Activated CD4-positive, alpha-beta memory T cell treated with anti-CD3 and anti-CD28 coated beads, Interleukin-2, amount 10 ng/mL, durations not matched to agents 7 days and 5 days (primary cell): ENCODE data around the gene GPR17. TPM values are rescaled to one million over a fixed set of nuclear protein-coding genes. Genes with fewer than 3 reads are reported as not detected.

Source experiments
- CTCF ChIA-PET: fragments of 350-600 bp; sonication (Branson Sonifier 250); formaldehyde crosslinking; loops from one replicate; lab custom pipeline; 2021; ENCODE audit warnings: antibody characterized with exemption, inconsistent platforms; lab: Charles Lee
- POLR2A ChIA-PET: fragments of 350-600 bp; sonication (Branson Sonifier 250); formaldehyde crosslinking; loops from one replicate; lab custom pipeline; 2021; ENCODE audit warnings: antibody characterized with exemption; lab: Charles Lee
- DNase-seq: peaks from one replicate; pipeline ENCODE4 v3.0.0-alpha.2; 2020
- H3K27ac Mint-ChIP-seq: one replicate; pipeline ENCODE4 v1.8.0; 2021; ENCODE audit warnings: mild to moderate bottlenecking, mixed read lengths
- H3K27me3 Mint-ChIP-seq: one replicate; pipeline ENCODE4 v1.8.0; 2021; ENCODE audit warnings: mixed read lengths
- H3K36me3 Mint-ChIP-seq: one replicate; pipeline ENCODE4 v1.8.0; 2021; ENCODE audit warnings: low read depth, mixed read lengths
- H3K4me1 Mint-ChIP-seq: one replicate; pipeline ENCODE4 v1.8.0; 2021; ENCODE audit warnings: mixed read lengths
- H3K4me3 Mint-ChIP-seq: one replicate; pipeline ENCODE4 v1.8.0; 2021; ENCODE audit warnings: mild to moderate bottlenecking, mixed read lengths
- H3K9me3 Mint-ChIP-seq: one replicate; pipeline ENCODE4 v1.8.0; 2021; ENCODE audit warnings: mixed read lengths
- total RNA-seq, 2 experiments: library from RNA; stranded (reverse); gene quantifications; one replicate each; pipeline ENCODE4 v1.2.3, GENCODE V29; 2021

GPR17 gene
- total RNA-seq, 2 experiments from 2014 or later = not detected

DNA sequence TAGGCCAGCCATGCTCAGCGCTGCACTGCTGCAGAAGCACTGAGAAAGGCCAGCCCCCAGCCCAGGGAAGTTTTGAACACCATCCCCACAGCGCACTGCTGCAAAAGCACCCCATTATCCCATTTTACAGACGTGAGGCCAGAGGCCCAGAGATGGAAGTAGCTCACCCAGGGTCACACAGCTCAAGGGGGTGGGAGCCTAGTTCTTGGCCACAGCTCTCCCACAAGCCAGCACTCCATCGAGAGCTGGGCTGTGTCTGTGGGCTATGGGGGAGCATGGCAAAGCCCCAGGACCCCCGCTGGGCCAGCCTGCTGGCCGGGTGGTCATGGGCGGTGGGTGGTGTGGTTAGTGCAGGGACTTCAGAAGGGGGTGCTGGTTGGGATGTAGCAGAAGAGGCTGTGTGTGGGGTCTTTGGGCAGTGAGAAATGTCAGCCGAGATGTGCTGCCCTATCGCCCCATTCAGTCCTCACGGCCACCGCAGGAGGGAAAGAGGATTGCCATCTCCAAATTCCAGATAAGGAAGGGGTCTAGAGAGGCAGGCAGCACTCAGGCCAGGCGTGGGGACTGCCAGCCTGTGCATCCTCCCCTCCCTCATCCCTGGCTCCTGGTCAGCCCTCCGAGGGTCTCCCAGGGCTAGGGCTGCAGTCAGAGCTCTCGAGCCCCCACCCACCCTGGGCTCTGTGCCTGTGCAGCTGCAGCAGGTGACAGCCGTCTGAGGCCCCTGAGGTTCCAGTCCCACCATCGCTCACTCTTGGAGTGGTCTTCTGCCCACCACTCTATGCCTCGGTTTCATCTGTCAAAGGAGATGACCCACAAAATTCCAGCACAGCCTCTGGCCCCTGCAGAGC lies 17.0 kb upstream of the GPR17 start:
- ChIA-PET CTCF (interaction anchor here (1.1 kb wide), 1 partner anchor 21 kb away, joined by 3 read pairs; no protein-coding TSS in a partner anchor), POLR2A (no interaction called here)
- Mint-ChIP-seq H3K4me1 (no peaks in the 10 kb centered on the region), H3K27ac (no peak overlapping the region), H3K4me3 (no peak overlapping the region), H3K27me3 (no peaks in the 10 kb centered on the region), H3K9me3 (no peaks in the 10 kb centered on the region), H3K36me3 (no peaks in the 10 kb centered on the region)
- DNase-seq = no peak

GRCh38 chr2:127629637-127630036 lies 16.3 kb upstream of the GPR17 start:
- POLR2A ChIA-PET = no interaction called here
- no peaks in the 10 kb centered on the region for H3K9me3 Mint-ChIP-seq
- H3K4me3 Mint-ChIP-seq = no peak overlapping the region
- no peaks in the 10 kb centered on the region for H3K27me3 Mint-ChIP-seq
- H3K4me1 Mint-ChIP-seq = no peaks in the 10 kb centered on the region
- H3K27ac Mint-ChIP-seq = no peak overlapping the region
- CTCF ChIA-PET = interaction anchor here (1.1 kb wide), 1 partner anchor 21 kb away, joined by 3 read pairs; no protein-coding TSS in a partner anchor
- H3K36me3 Mint-ChIP-seq = no peaks in the 10 kb centered on the region
- DNase-seq = no peak

DNA sequence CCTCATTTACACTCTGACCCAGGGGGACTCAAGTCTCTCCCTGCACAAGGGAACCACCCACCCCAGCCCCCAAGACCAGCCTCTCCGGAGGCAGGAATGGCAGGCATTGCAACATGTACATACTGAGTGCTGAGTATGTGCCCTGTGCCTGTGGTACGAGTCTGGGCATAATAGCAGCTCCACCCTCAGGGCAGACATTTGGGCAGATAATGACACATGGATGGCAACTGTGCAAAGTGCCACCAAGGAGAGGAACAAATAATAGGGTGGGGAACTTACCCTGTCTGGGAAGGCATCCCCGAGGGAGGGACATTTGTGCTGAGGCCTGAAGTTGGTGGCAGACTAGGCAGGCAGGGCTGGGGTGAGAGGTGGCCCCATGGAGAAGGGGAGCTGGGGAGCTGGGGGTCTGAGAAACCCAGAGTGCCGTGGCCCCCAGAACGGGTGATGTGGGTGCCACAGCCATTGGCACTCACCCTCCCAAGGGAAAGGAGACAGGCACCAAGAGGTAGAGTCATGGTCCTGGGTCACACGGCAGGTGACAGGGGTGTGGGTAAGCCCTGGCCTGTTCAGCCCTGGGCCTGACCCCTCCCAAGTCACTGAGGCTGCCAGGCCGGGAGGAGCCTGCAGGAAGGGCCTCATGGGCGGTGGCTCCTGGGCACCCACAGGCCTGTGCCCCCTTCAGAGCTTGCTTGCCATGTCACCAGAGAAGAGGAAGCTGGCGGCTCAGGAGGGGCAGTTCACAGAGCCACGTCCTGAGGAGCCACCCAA lies 15.7 kb upstream of the GPR17 start:
- H3K9me3 Mint-ChIP-seq = no peaks in the 10 kb centered on the region
- H3K27ac Mint-ChIP-seq = no peak overlapping the region
- H3K4me3 Mint-ChIP-seq = no peak overlapping the region
- H3K36me3 Mint-ChIP-seq = no peaks in the 10 kb centered on the region
- ChIA-PET POLR2A (no interaction called here), CTCF (interaction anchor here (1.1 kb wide), 1 partner anchor 20 kb away, joined by 3 read pairs; no protein-coding TSS in a partner anchor)
- H3K27me3 Mint-ChIP-seq = no peaks in the 10 kb centered on the region
- DNase-seq = no peak
- H3K4me1 Mint-ChIP-seq = no peaks in the 10 kb centered on the region

- no peaks in the 10 kb centered on the region for H3K36me3 Mint-ChIP-seq
- no peaks in the 10 kb centered on the region for H3K27me3 Mint-ChIP-seq
- CTCF ChIA-PET = no interaction called here
- H3K4me1 Mint-ChIP-seq = no peaks in the 10 kb centered on the region
- H3K27ac Mint-ChIP-seq = no peak overlapping the region
- no peaks in the 10 kb centered on the region for H3K9me3 Mint-ChIP-seq
- no peak overlapping the region for H3K4me3 Mint-ChIP-seq
- POLR2A ChIA-PET = interaction anchor here (1.2 kb wide), 1 partner anchor 38 kb away, joined by 3 read pairs; no protein-coding TSS in a partner anchor
- no peak for DNase-seq
Observed at GRCh38 chr2:127630864-127631540, 15.0 kb upstream of the GPR17 start.

DNA sequence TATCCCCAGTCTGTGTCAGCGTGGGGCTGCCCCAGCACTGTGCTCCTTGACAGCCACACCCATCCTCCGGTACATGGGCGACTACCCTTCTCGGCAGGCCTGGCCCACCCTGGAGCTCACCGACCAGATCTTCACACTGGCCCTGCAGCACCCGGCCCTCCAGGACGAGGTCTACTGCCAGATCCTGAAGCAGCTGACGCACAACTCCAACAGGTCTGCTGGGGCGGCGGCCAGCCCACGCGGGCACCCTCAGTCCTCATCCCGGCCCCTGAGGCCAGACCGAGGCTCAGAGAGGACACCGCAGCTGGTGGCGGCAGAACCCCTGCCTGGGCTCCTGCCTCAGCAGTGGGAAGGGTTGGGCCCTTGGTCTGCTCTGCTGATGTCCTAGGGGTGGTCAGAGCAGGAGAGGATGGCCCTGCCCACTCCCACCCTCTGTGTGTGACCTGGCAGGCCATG lies 14.4 kb upstream of the GPR17 start:
- Mint-ChIP-seq H3K27me3 (no peaks in the 10 kb centered on the region), H3K4me3 (no peak overlapping the region), H3K4me1 (peaks cover 4% of the 10 kb centered on the region), H3K36me3 (no peaks in the 10 kb centered on the region), H3K27ac (no peak overlapping the region), H3K9me3 (no peaks in the 10 kb centered on the region)
- CTCF ChIA-PET = interaction anchor here (1.1 kb wide), 1 partner anchor 18 kb away, joined by 4 read pairs; no protein-coding TSS in a partner anchor
- POLR2A ChIA-PET = interaction anchor here (1.2 kb wide), 1 partner anchor 39 kb away, joined by 3 read pairs; no protein-coding TSS in a partner anchor
- DNase-seq = no peak

DNA sequence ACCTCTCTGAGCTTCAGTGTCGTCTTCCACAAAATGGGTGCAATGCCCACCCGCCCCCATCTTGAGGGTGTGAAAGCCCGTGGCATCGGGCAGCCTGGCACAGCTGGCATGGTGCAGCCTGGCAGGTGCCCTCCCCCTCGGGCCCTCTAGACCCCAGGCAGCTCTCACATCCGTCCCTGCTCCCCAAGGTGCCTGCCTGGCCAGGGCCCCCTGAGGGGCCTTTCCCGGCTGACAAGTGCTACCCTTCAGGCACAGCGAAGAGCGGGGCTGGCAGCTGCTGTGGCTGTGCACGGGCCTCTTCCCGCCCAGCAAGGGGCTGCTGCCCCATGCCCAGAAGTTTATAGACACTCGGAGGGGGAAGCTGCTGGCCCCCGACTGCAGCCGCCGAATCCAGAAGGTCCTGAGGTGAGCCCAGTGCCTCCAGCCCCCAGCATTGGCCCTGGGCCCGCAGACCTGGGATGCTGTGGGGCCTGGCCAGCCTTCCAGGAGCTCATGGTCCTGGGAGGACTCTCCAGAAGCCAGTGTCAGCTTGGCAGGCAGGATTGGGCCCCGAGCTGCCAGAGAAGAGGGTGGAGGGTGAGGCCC lies 13.9 kb upstream of the GPR17 start:
- DNase-seq = no peak
- CTCF ChIA-PET = interaction anchor here (1.1 kb wide), 1 partner anchor 18 kb away, joined by 4 read pairs; no protein-coding TSS in a partner anchor
- H3K27ac Mint-ChIP-seq = no peak overlapping the region
- no peak overlapping the region for H3K4me3 Mint-ChIP-seq
- no peaks in the 10 kb centered on the region for H3K27me3 Mint-ChIP-seq
- H3K4me1 Mint-ChIP-seq = peaks cover 7% of the 10 kb centered on the region
- POLR2A ChIA-PET = interaction anchor here (1.2 kb wide), 1 partner anchor 39 kb away, joined by 3 read pairs; no protein-coding TSS in a partner anchor
- H3K36me3 Mint-ChIP-seq = no peaks in the 10 kb centered on the region
- no peaks in the 10 kb centered on the region for H3K9me3 Mint-ChIP-seq

DNA sequence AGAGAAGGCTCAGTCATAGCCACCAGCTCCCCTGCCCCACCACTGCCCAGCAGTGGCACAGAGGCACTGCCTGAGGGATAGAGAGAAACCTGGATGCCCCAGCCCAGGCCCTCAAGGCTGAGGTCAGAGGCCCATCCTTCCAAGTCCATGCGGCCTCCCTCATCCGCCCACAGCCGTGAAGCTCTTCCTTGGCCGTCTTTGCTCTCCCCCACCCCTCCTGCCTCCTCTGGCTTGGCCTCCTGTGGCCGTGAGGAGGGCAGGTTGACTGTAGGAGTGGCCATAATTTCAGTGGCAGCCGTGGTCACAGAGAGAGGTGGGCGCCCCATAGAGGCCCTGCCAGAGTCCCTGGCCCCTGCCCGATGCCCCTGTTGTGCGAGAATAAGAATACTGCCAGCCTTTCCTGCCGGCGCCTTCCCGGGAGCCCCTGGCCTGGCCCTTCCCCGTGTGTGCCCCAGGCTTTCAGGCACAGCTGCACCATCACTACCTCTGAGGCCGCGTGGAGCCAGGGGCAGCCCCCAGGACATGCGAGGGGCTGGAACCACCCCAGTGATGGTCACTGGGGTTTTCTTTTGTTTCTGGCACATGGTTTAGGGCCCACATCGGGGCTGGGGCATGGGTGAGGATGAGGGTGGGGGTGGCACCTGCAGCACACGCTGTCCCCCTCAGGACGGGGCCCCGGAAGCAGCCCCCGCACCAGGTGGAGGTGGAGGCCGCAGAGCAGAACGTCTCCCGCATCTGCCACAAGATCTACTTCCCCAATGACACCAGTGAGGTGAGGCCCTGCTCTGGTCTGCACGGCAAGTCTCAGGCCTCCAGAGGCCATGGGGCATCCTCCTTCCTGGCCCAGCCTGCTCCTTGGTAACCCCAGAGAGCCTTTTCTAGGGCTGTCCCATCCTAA lies 13.1 kb upstream of the GPR17 start:
- no peaks in the 10 kb centered on the region for H3K9me3 Mint-ChIP-seq
- no peak for DNase-seq
- CTCF ChIA-PET = interaction anchor here (1.1 kb wide), 1 partner anchor 17 kb away, joined by 4 read pairs; no protein-coding TSS in a partner anchor
- POLR2A ChIA-PET = no interaction called here
- no peak overlapping the region for H3K27ac Mint-ChIP-seq
- H3K27me3 Mint-ChIP-seq = no peaks in the 10 kb centered on the region
- no peaks in the 10 kb centered on the region for H3K36me3 Mint-ChIP-seq
- H3K4me3 Mint-ChIP-seq = no peak overlapping the region
- H3K4me1 Mint-ChIP-seq = peaks cover 13% of the 10 kb centered on the region

DNA sequence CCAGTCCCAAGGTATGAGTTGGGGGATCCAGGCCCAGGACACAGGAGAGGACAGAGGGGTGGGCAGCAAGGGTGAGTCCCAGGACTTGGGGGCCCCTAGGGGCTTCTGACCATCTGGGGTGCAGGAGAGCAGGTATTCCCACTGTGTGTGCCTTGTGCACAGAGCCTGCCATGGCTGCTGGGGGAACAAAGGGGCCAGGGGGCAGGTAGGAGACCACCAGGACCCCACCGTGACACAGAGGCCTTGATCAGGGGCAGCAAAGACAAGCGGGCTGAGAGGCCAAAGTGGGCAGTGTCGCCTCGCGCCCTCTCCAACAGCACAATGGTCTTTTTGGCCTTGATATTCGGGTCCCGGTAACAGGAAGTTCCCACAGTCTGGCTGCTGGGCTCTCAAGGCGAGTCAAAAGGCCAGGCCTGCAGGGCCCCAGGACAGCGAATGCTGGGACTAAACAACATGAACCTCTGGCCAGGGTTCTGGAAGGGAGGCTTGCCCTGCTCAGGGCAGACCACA lies 12.3 kb upstream of the GPR17 start:
- DNase-seq = no peak
- ChIA-PET POLR2A (no interaction called here), CTCF (no interaction called here)
- Mint-ChIP-seq H3K27me3 (no peaks in the 10 kb centered on the region), H3K27ac (no peak overlapping the region), H3K9me3 (no peaks in the 10 kb centered on the region), H3K4me1 (peaks cover 20% of the 10 kb centered on the region), H3K4me3 (no peak overlapping the region), H3K36me3 (no peaks in the 10 kb centered on the region)

DNA sequence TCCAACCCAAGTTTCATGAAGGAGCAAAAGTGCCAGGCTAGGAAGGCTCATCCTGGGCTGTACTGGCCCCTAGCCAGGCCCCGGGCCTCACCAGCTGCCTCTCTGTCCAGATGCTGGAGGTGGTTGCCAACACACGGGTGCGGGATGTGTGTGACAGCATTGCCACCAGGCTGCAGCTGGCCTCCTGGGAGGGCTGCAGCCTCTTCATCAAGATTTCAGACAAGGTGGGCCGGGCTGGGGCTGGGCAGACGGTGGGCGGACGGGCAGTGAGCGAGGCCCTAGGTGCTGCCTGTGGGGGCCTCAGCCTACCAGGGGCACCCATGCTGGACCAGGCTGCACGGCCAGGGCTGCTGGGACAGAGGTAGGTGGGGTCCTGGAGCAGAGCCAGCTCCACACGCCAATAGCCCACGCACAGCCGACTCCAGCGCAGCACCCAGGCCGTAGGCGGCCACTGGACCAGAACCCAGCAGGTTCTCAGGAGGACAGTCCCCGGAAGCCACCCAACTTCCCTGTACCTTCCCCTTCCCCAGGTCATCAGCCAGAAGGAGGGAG lies 11.8 kb upstream of the GPR17 start:
- Mint-ChIP-seq H3K9me3 (no peaks in the 10 kb centered on the region), H3K27ac (no peak overlapping the region), H3K4me1 (peaks cover 26% of the 10 kb centered on the region), H3K4me3 (no peak overlapping the region), H3K27me3 (no peaks in the 10 kb centered on the region), H3K36me3 (no peaks in the 10 kb centered on the region)
- ChIA-PET CTCF (no interaction called here), POLR2A (no interaction called here)
- DNase-seq = no peak

GRCh38 chr2:127634626-127635379 lies 11.2 kb upstream of the GPR17 start:
- CTCF ChIA-PET = no interaction called here
- POLR2A ChIA-PET = no interaction called here
- H3K27ac Mint-ChIP-seq = no peak overlapping the region

More at GRCh38 chr2:127634626-127635379, 11.2 kb upstream of the GPR17 start:
- Mint-ChIP-seq H3K4me1 (peaks cover 29% of the 10 kb centered on the region), H3K36me3 (no peaks in the 10 kb centered on the region), H3K27me3 (no peaks in the 10 kb centered on the region), H3K4me3 (no peak overlapping the region), H3K9me3 (no peaks in the 10 kb centered on the region)
- no peak for DNase-seq
